HG03565 (cell line): ENCODE data around the gene GOLGA6C.
"Not testable (repeated sequence)": the region's sequence is repeated elsewhere in the genome, so short reads cannot be mapped to it uniquely, and the experiment has no call there.

Experiments
- ATAC-seq: cut with Tn5 transposase; IDR thresholded peaks from one replicate; pipeline ENCODE4 v1.9.1; 2021; ENCODE audit warnings: mild to moderate bottlenecking, moderate library complexity; ENCODE audit not compliant: unreplicated experiment

The GOLGA6C gene, protein sequence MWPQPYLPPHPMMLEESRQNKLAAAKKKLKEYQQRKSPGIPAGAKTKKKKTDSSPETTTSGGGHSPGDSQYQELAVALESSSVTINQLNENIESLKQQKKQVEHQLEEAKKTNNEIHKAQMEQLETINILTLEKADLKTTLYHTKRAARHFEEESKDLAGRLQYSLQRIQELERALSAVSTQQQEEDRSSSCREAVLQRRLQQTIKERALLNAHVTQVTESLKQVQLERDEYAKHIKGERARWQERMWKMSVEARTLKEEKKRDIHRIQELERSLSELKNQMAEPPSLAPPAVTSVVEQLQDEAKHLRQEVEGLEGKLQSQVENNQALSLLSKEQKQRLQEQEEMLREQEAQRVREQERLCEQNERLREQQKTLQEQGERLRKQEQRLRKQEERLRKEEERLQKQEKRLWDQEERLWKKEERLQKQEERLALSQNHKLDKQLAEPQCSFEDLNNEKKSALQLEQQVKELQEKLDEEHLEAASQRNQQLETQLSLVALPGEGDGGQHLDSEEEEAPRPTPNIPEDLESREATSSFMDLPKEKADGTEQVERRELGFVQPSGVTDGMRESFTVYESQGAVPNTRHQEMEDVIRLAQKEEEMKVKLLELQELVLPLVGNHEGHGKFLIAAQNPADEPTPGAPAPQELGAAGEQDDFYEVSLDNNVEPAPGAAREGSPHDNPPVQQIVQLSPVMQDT

DNA sequence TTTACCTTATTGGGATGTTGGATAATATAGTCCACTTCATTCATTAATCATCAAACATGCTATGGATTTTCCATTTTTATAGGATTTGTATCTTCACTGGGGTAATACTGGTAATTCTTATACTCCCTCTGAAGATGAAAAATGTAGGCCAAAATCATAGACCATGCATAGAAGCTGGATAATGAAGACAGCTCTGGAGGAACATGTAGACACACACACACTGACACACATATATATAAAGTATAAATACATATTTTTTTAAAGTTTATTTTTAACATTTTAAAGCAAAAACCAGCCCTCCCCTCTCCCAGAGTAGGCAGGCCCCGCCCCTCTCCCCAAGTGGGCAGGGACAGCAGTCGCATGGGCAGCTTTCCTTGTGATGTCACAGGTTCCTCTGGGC is at the start of gene GOLGA6C:
Gene GOLGA6C, plus strand, starts transcription at position 301 of the 400 bp plus-strand sequence. CDS start 265 bp downstream, outside the sequence.
- not testable (repeated sequence) for ATAC-seq

DNA sequence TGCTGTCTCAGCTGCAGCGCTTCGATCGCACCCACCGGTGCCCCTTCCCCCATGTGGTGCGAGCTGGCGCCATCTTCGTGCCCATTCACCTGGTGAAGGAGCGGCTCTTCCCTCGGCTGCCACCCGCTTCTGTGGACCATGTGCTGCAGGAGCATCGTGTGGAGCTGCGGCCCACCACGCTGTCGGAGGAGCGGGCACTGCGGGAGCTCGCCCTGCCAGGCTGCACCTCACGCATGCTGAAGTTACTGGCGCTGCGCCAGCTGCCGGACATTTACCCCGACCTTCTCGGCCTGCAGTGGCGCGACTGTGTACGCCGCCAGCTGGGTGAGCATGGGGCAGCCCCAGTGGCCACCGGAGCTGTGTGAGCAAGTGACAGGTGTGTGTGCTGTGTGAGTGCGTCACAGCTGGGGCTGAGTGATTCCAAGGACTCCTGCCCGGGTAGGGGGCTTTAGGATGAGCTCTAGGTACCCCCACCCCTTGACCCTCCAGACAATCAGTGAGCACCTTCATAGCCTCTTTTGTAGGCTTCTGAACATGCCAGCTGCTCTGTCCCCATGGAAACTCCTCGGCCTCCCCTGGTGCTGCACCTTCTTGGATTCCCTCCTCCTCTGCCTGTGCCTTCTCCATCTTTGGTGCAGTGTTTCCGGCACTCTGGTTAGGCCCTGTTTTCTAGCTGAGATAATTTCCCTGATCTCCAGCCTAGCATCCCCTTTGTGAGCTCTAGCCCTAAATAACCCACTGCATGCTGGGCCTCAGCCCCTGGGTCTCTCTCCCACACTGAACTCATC is 49.4 kb upstream of the GOLGA6C start:
- ATAC-seq, result no peak

DNA sequence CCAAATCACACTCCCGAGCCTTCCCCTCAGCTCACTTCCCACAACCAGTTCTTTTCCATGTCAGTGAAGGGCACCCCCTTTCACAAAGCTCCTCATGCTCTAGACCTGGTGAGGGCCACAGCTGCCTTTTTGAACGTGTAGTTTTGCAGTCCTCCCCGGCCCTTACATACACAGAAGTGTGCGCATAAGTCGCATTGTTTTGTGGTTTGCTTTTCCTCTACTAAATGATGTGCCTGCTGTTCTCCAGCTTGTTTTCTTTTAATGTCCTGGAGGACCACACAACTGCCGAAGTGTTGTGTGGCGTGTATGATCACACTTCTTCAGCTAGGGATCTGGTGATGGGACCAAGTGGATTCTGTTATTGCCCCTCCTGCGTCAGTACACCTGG is 48.9 kb upstream of the GOLGA6C start:
- no peak for ATAC-seq

DNA sequence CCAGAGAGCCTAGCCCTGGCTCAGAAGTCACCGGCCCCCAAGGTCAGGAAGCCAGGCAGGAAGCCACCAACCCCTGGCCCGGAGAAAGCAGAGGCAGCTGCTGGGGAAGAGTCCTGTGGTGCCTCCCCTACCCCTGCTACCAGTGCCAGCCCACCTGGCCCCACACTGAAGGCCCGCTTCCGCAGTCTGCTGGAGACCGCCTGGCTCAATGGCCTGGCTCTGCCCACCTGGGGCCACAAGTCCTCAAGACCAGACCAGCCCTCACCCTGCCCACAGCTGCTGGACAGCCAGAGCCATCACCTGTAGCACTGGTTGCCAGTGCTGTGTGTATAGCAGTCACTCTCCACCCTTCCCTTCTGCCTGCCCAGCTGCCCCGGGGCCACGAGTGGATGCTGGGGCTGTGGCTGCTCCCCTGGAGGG is 47.3 kb upstream of the GOLGA6C start:
- ATAC-seq, result no peak

DNA sequence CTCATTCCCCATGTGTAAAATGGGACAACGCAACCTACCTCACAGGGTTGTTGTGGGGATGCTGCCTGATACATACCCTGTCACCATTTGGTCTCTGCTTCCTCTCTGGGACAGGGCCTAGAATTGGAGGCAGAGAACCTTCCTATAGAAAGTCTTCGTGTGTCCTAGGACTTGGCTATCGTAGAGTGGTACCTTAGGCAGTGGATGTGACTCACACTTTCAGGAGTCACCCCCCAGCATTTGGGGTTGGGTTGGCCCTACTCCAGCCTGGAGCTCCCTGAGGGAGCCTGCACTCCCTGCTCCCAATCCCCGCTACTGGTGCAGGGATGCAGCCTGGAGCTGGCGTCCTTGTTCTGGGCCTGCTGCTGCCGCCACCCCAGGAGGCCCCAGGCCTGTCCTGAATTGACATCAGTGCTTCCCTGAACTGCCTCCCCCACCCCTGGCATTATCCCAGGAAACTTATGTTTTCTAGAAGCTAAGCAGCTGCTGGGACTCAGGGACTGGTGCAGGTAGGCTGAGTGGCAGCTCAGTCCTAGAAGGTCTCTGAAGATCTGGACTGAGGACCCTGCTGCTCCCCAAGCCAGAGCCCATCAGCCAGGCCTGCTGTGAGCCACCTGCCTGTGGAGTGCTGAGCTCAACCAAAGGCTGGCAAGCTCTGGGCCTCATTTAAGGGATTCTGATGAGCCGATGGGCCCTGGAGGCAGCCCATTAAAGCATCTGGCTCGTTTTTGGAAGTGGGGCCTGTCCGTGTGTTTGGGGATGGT is 46.5 kb upstream of the GOLGA6C start:
- ATAC-seq, result no peak

DNA sequence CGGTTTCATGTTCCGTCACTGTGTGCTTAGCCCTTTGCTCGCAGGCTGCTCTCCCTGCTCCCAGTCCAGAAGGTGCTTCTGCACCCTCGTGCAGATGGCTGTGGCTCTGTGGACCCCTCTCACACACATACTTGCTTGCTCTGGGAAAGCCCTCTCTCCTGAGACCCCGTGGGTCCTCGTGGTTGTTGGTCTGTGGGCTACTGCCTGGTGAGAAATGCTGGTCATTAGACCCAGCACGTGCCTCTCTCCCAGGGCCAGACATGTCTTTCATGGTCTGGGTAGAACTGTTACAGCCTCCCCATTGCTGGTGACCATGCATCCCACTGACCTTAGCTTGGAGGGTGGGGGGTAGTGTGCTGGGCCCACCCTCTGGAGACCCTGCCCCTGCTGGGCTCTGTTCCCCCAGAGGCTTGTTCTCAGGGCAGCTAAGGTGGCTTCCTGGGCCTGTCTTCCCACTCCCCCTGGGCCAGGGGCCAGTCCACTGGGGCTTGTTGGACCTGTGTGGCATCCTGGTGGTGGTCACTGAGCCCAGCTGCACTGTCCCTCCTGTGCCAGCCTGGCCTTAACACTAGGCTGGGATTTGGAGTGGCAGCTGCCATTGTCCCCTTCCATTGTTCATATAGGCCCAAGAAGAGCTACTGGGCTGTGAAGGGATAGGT is 45.8 kb upstream of the GOLGA6C start:
- ATAC-seq, result no peak

DNA sequence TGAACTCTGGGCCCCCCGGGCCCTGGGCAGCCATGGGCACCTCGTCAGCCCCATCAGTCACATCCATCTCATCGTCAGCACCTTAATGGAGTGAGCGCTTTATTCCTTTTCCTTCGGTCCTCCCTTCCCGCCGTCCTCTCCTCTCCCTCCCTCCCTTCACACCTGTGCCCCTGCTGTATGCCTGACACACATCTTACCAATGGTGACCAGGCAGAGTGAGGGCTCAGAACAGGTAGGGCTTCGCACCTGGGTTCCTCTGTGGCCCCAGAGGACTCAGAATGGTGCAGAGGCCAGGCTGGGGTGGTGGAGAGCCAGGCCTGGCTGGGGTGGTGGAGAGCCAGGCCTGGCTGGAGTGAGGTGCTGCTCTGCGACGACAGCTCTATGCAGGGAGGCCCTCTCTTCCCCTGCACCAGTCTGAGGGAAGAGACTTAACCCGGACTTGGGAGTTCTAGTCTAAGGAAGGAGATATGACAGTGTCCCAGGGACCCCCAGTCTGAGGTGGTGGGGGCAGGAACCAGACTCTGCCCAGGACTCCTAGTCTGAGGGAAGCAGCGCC is 44.8 kb upstream of the GOLGA6C start:
- ATAC-seq, result no peak

DNA sequence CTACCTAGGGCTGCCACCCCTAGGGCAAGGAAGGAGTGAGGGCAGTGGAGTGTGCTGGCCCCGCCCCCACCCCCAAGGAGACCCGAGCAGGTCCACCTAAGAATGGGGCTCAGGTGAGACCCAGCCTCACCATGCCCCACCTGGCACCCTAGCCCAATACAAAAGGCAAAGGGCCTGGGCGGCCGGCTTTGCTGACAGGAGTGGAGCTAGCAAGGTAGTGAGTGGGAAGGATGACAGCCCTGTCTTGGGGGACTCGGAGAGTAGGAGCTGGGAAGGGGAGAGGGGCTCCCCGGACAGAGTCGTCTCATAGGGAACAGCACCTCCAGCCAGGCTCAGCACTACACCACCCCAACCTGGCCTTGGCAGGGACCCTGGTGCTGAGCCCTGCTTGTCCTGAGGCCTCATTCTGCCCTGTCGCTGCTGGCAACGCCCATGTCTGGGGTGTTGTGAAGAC is 44.3 kb upstream of the GOLGA6C start:
- no peak for ATAC-seq

DNA sequence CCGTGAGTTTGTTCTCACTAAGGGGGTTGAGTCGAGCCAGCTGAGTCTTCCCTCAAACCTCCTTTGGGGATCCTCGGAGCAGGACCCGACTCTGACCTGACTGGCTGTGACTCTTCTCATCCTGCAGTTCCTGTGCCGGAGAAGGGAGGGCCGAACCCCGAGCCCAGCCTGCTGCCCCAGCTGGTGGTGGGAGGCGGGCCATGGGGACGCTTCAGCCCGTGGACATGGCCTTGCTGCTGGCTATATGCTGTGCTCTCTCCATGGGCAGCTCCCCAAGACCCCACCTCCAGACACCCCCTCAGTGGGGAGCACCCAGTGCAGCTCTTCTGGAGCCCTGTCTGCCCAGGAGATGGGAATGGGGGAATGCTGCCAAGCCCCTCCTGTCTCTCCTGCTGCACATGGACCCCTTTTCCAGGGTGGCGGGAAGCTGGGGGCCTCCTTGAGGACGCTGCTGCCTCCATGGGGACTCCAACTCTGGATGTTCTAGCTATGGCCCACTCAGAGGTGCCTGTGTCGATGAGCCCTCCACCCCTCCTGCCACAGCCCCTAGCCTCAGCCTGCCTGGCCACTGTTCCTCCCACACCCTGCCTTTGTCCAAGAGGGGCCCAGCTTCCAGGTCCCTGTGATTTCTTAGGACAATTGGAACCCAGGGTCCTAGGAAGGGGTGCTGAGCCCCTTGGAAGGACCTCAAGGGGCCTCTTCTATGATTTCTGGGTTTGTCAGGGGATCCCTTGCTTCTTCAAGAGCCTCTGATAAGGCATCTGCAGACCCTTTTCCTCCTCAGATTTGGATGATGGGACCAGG is 43.6 kb upstream of the GOLGA6C start:
- no peak for ATAC-seq

DNA sequence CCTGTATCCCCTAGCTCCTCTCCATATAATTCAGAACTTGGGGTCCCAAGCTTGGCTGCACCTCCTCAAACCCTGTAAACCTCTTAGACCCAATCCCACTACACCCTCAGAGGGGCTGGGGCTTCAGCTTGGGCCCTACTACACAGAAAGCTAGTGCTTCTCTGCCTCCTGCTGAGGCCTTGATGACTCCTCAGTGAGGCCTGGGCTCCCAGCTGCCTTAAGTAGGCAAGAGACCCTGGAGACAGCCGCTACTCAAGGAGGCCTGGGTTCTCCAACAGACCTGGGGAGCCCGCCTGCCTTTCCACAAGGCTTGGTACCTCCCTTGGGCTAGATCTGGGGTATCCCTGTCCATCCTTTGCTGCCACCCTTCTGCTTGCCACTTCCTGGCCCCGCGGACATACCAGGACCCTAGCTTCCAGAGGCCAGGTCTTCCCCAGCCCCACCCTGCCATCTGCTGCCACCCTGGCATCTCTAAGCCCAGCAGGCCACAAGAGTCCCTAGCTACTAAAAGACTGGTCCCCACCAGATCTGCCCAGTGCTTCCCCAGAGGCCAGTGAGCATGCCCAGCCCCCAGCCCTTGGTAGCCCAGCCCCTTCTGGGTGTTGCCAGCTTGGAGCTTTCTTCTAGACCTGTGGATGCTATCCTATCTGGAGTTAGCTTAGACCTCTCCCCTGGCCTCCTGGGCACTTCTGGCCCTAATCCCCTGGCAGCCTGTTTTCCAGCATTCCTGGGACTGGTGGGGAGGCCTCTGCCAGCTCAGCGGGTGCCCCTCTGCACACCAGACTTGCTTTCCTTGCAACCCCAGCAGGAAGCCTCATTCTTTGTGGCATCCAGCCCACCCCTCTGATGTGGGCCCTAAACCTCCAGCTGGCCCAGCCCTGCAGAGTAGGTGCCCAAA is 42.8 kb upstream of the GOLGA6C start:
- ATAC-seq, result no peak

DNA sequence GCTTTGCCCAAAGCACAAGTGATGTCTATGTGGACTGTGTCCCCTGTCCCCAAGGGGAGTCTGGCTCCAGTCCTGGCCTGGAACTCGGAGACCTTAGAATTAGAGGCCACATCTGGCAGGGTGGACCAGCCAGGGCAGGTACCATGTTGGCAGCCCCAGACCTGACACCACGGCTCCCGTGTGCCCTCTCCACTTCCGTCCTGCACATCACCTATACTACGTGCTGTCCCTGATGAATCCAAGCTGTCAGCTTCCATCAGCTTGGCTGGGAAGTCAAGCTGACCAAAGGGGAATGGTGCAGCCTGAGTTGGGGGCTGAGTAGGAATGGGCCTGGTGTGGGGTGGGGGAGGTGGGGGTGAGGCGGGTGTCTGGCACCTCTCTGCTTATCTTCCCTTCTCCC is 41.1 kb upstream of the GOLGA6C start:
- no peak for ATAC-seq

DNA sequence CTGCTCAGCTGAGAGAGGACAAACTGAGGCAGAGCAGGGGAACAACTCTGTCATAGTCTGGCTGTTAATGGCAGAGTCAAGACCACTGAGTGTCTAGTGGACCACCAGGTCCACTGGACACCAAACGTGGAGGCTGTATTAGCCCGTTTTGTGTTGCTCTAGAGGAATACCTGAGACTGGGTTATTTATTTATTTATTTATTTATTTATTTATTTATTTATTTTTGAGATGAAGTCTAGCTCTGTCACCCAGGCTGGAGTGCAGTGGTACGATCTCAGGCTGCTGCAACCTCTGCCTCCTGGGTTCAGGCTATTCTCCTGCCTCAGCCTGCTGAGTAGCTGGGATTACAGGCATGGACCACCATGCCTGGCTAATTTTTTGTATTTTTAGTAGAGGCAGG is 40.6 kb upstream of the GOLGA6C start:
- not testable (repeated sequence) for ATAC-seq

DNA sequence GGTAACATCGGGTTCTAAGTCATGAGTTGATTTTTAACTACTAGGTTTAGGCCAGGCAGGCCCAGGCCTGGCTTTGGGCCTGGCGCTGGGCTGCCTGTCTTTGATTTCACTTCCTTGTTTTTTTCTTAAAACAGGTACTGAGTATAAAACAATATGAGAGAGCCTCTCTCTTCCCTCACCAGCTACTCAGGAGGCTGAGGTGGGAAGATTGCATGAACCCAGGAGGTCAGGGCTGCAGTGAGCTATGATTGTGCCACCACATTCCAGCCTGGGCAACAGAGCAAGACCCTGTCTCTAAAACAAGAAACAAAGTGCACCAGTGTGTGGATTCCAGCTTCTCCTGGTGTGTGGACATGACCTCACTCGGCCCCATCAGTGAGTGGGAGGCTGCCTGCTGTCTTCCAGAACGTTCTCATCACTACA is 38.6 kb upstream of the GOLGA6C start:
- not testable (repeated sequence) for ATAC-seq

DNA sequence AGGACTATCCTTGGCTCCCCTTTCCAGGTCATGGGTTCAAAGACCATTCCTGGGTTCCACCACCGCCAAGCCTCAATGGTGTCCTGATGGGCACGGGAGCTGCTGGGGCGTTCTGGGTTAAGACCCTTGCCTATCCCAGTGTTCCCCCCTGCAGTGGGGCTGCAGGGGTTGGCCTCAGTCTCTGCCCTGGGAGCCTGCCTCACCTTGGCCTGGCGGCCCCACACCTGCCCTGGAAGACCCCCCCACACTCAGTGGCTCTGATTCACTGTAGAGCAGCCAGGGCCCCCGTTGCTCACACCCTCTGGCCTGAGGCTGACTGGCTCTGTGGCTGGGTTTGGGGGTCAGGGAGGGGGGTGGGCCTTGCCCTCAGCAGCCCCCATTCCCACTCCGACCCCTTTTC is 34.4 kb upstream of the GOLGA6C start:
- ATAC-seq, result no peak

DNA sequence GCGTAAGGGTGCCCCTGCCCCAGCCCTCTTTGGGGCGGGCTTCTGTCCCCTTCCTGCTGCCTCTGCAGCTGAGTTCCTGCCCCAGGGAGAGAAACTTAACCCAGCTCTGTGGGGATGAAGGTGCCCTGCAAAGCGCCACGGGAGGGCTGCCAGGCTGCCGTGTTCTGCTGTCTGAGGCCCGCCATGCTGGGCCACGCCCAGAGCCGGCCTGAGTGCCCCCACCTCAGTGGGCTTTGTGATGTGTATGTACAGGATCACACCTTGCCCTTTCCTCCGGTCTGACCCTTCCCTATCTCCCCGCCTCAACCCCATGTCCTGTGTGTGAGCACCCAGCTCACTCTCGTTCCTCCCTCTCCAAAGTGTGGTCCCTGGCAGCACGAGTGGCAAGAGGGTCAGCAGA is 33.9 kb upstream of the GOLGA6C start:
- ATAC-seq, result no peak

DNA sequence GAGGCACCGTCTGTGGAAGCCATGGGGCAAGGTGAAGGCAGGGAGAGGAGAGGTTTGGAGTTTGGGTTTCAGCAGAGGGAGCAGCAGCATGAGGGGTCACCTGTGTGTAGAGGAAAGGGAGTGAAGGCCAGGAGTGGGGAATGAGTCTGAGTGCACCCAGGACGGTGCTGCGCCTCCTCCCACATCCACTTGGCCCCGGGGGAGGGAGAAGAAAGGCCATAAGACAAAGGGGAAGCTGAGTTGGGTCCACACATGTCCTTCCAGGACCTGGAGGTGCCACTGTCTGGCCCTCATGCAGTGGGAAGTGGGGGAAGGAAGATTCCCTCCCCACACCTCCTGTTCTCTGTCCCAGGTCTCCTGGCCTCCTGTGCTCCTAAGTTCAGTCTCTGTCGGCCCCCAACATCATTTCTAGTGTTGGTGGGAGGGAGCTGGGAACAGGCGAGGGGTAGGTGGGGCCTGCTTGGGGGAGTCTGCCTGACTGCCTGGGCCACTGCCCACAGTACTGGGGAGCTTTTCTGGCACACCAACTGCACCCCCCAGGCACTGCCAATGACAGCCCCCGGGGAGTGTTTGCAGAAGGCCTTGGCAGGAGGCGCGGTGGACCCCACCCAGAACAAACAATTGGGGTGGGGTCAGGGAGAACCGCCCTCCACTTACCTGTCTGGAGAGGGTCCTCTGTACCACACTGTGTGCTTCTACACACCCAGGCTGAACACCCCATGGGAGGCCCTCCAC is 32.9 kb upstream of the GOLGA6C start:
- not testable (repeated sequence) for ATAC-seq
